NB4 (cell line): Measurements from ENCODE around the gene HDGFL3.

Experiments used
- DNase-seq: peaks from one replicate; pipeline ENCODE4 v3.0.0; 2010; ENCODE audit warnings: low read depth
- H3K4me3 ChIP-seq: one replicate; pipeline ENCODE4 v1.5.1; 2011; ENCODE audit warnings: mild to moderate bottlenecking, low read depth, low read length, moderate library complexity
- CTCF ChIP-seq: IDR thresholded peaks from one replicate; pipeline ENCODE4 v1.5.1; 2012; ENCODE audit warnings: low read depth, low read length
- MAX ChIP-seq: IDR thresholded peaks from 2 replicates; pipeline ENCODE4 v1.6.1; 2011; ENCODE audit warnings: low read depth, low read length
- MYC ChIP-seq: IDR thresholded peaks from 2 replicates; pipeline ENCODE4 v1.6.1; 2011; ENCODE audit warnings: low read depth, low read length
- POLR2A ChIP-seq: IDR thresholded peaks from 2 replicates; pipeline ENCODE4 v1.6.1; 2011; ENCODE audit warnings: mild to moderate bottlenecking; ENCODE audit not compliant: insufficient read length; ENCODE audit errors: extremely low read depth

Gene HDGFL3

GRCh38 chr15:83207660-83208366, at the start of gene HDGFL3:
Gene HDGFL3 (minus strand): TSS chr15:83207823. CDS start chr15:83207414, 409 bp downstream.
- TF ChIP-seq POLR2A (no peak), MYC (no peak), CTCF (no peak), MAX (no peak)
- DNase-seq = peak; percentile 24
- H3K4me3 ChIP-seq = no peak within 1 kb of the TSS

GRCh38 chr15:83250781-83251180, 43.2 kb upstream of the HDGFL3 start:
- DNase-seq = no peak
- no peak overlapping the region for H3K4me3 ChIP-seq
- TF ChIP-seq MAX (no peak), POLR2A (no peak), MYC (no peak), CTCF (no peak)

- TF ChIP-seq MAX = no peak
- TF ChIP-seq CTCF = no peak
- no peak for TF ChIP-seq POLR2A
- no peak for DNase-seq
- H3K4me3 ChIP-seq = no peak overlapping the region
These were observed 41.4 kb upstream of the HDGFL3 start for GRCh38 chr15:83249030-83249343.

- H3K4me3 ChIP-seq = no peak overlapping the region
- TF ChIP-seq MYC = no peak
- no peak for TF ChIP-seq POLR2A
- no peak for TF ChIP-seq MAX
- TF ChIP-seq CTCF = peak; percentile 71
- peak; percentile 68 for DNase-seq
These were observed 40.8 kb upstream of the HDGFL3 start for GRCh38 chr15:83248151-83249029.

- no peak overlapping the region for H3K4me3 ChIP-seq
- TF ChIP-seq CTCF (no peak), MYC (no peak), MAX (no peak)
- no peak for DNase-seq
These were observed 36.0 kb upstream of the HDGFL3 start for GRCh38 chr15:83243634-83244033.
